A673 (cell line): ENCODE measurements around the gene DYNC2I2. TPM values are rescaled to one million over a fixed set of nuclear protein-coding genes. Genes with fewer than 3 reads are reported as not detected.

ENCODE experiments used
- BruUV-seq: library from RNA; stranded (reverse); fragments of 400-500 nt; replicated peaks from 2 replicates; lab custom pipeline; 2021; lab: Mats Ljungman, UMichigan
- CTCF ChIA-PET: fragments of 300-600 bp; sonication (Branson Sonifier 250); formaldehyde crosslinking; loops from one replicate; lab custom pipeline; 2022; ENCODE audit warnings: antibody characterized with exemption; lab: Charles Lee
- POLR2A ChIA-PET: fragments of 300-600 bp; sonication (Branson Sonifier 250); formaldehyde crosslinking; loops from one replicate; lab custom pipeline; 2022; ENCODE audit warnings: antibody characterized with exemption; ENCODE audit not compliant: low non-redundant PET; lab: Charles Lee
- DNase-seq: peaks from one replicate; pipeline ENCODE4 v3.0.0-alpha.2; 2015; ENCODE audit warnings: low spot score
- H3K27ac ChIP-seq: fragments of 200-600 bp; sonication (generic); 2 replicates; pipeline ENCODE4 v1.5.1; 2016; ENCODE audit warnings: mixed run types, low read depth, mild to moderate bottlenecking, mixed read lengths, antibody characterized with exemption, low read length; ENCODE audit not compliant: poor library complexity, severe bottlenecking
- H3K27me3 ChIP-seq: fragments of 200-600 bp; sonication (generic); replicated peaks from 2 replicates; pipeline ENCODE4 v1.6.1; 2017; ENCODE audit warnings: mixed run types, low read depth, mild to moderate bottlenecking, mixed read lengths, antibody characterized with exemption, low read length; ENCODE audit not compliant: insufficient read depth, poor library complexity
- H3K36me3 ChIP-seq: fragments of 200-600 bp; sonication (generic); 2 replicates; pipeline ENCODE4 v1.6.1; 2016; ENCODE audit warnings: mixed run types, mild to moderate bottlenecking, mixed read lengths, antibody characterized with exemption, low read length; ENCODE audit not compliant: insufficient read depth, poor library complexity, severe bottlenecking
- H3K4me1 ChIP-seq: fragments of 200-600 bp; sonication (generic); 2 replicates; pipeline ENCODE4 v1.6.1; 2017; ENCODE audit warnings: mixed run types, mild to moderate bottlenecking, mixed read lengths, antibody characterized with exemption, low read length; ENCODE audit not compliant: insufficient read depth, poor library complexity, severe bottlenecking
- H3K4me3 ChIP-seq: fragments of 200-600 bp; sonication (generic); 2 replicates; pipeline ENCODE4 v1.5.1; 2016; ENCODE audit warnings: low read depth, mixed run types, mild to moderate bottlenecking, mixed read lengths, low read length; ENCODE audit not compliant: poor library complexity, severe bottlenecking
- H3K9me3 ChIP-seq: fragments of 200-600 bp; sonication (generic); 2 replicates; pipeline ENCODE4 v1.6.1; 2016; ENCODE audit warnings: mixed run types, low read depth, mild to moderate bottlenecking, mixed read lengths, antibody characterized with exemption, low read length; ENCODE audit not compliant: poor library complexity, severe bottlenecking
- EZH2 ChIP-seq: fragments of 200-600 bp; sonication (generic); IDR thresholded peaks from 2 replicates; pipeline ENCODE4 v1.6.1; 2017; ENCODE audit warnings: borderline replicate concordance, low read depth, mild to moderate bottlenecking, mixed read lengths, antibody characterized with exemption, low read length; ENCODE audit not compliant: poor library complexity, severe bottlenecking
- intact Hi-C: fragments of 100-400 bp; cut with micrococcal nuclease; formaldehyde crosslinking; loops from one replicate; pipeline ENCODE4 v1.10.0; 2022; ENCODE audit not compliant: unreplicated experiment
- total RNA-seq: library from RNA; stranded (reverse); gene quantifications from 2 replicates; pipeline ENCODE4 v1.2.3, GENCODE V29; 2021
- TF ChIP-seq, protein P1 (sequence below): fragments of 300-800, 200-600 bp; sonication (generic); conservative IDR thresholded peaks from 2 replicates; pipeline ENCODE4 v1.5.1; 2017; ENCODE audit warnings: low read depth, mild to moderate bottlenecking, antibody characterized with exemption, low read length, moderate library complexity, mixed read lengths

DYNC2I2 gene
- total RNA-seq, 1 experiment from 2014 or later = 135 TPM

DNA sequence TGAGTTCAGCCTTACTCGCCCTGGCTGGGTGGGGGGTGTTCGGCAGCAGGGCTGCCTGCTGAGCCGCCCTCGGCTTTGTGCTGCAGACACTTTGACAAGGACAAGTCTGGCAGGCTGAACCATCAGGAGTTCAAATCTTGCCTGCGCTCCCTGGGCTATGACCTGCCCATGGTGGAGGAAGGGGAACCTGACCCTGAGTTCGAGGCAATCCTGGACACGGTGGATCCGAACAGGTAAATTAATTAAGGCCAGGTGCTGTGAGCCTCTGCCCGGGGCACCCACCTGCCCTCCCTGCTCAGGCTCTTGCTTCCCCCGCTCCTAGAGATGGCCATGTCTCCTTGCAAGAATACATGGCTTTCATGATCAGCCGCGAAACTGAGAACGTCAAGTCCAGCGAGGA, 24.2 kb downstream of the DYNC2I2 start:
- Histone ChIP-seq H3K27me3 (no peaks in the 10 kb centered on the region), H3K27ac (no peak overlapping the region), H3K9me3 (no peaks in the 10 kb centered on the region), H3K36me3 (peaks cover 89% of the 10 kb centered on the region), H3K4me1 (no peaks in the 10 kb centered on the region), H3K4me3 (no peak overlapping the region)
- CTCF ChIA-PET = no interaction called here
- intact Hi-C loops = no loop called here
- no TSS peak for BruUV-seq
- DNase-seq = no peak
- POLR2A ChIA-PET = no interaction called here
- TF ChIP-seq, protein P1, sequence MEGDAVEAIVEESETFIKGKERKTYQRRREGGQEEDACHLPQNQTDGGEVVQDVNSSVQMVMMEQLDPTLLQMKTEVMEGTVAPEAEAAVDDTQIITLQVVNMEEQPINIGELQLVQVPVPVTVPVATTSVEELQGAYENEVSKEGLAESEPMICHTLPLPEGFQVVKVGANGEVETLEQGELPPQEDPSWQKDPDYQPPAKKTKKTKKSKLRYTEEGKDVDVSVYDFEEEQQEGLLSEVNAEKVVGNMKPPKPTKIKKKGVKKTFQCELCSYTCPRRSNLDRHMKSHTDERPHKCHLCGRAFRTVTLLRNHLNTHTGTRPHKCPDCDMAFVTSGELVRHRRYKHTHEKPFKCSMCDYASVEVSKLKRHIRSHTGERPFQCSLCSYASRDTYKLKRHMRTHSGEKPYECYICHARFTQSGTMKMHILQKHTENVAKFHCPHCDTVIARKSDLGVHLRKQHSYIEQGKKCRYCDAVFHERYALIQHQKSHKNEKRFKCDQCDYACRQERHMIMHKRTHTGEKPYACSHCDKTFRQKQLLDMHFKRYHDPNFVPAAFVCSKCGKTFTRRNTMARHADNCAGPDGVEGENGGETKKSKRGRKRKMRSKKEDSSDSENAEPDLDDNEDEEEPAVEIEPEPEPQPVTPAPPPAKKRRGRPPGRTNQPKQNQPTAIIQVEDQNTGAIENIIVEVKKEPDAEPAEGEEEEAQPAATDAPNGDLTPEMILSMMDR = no peak
- no peak for TF ChIP-seq EZH2

DNA sequence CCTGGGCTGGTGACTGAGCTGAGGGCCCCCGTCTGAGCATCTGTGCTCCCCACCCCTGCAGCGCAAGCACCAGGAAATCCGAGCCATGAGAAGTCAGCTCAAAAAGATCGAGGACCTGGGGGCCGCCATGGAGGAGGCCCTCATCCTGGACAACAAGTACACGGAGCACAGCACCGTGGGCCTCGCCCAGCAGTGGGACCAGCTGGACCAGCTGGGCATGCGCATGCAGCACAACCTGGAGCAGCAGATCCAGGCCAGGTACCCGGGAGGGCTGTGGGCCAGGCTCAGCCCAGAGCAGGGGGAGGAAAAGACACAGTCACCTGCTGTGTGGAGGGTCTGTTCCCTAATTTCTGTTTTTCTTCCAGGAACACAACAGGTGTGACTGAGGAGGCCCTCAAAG, 24.6 kb downstream of the DYNC2I2 start:
- no peaks in the 10 kb centered on the region for H3K9me3 ChIP-seq
- no peaks in the 10 kb centered on the region for H3K4me1 ChIP-seq
- no peaks in the 10 kb centered on the region for H3K27me3 ChIP-seq
- DNase-seq = no peak
- ChIA-PET POLR2A (no interaction called here), CTCF (no interaction called here)
- BruUV-seq = no TSS peak
- peaks cover 89% of the 10 kb centered on the region for H3K36me3 ChIP-seq
- H3K27ac ChIP-seq = no peak overlapping the region
- no peak overlapping the region for H3K4me3 ChIP-seq
- intact Hi-C loops = no loop called here
- TF ChIP-seq, protein P1 = no peak
- no peak for TF ChIP-seq EZH2

DNA sequence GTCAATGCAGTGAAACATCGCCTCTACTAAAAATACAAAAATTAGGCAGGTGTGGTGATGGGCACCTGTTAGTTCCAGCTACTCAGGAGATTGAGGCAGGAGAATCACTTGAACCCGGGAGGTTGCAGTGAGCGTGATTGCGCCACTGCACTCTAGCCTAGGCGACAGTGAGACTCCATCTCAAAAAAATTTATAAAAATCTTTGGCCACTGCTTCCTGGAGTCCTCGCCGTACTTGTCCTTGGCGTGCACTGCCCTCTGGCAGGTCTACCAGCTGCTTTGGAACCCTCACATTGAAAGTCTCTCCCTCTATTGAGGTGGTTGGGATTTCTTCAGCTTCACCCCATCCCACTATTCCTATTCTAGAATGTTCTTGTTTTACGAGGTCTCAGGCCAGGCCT, 25.0 kb downstream of the DYNC2I2 start:
- intact Hi-C loops = no loop called here
- H3K9me3 ChIP-seq = no peaks in the 10 kb centered on the region
- H3K27me3 ChIP-seq = no peaks in the 10 kb centered on the region
- H3K4me1 ChIP-seq = no peaks in the 10 kb centered on the region
- peaks cover 88% of the 10 kb centered on the region for H3K36me3 ChIP-seq
- DNase-seq = no peak
- TF ChIP-seq, protein P1 = no peak
- no peak for TF ChIP-seq EZH2
- POLR2A ChIA-PET = no interaction called here
- BruUV-seq = no TSS peak
- CTCF ChIA-PET = no interaction called here
- H3K4me3 ChIP-seq = no peak overlapping the region
- no peak overlapping the region for H3K27ac ChIP-seq
